Astrocyte (in vitro differentiated cells and primary cell): ENCODE data around the gene SLIT3. TPM values are rescaled to one million over a fixed set of nuclear protein-coding genes. Genes with fewer than 3 reads are reported as not detected.

Experiments
- DNase-seq: peaks from one replicate; pipeline ENCODE4 v3.0.0-alpha.2; 2010; ENCODE audit warnings: low read depth
- FAIRE-seq: peaks from 2 replicates; lab custom pipeline; 2011; peaks lifted over from hg19 to GRCh38; lab: Jason Lieb, UNC
- H2AFZ ChIP-seq: 2 replicates; pipeline ENCODE4 v1.6.0; 2012; ENCODE audit warnings: low read depth, low read length, inconsistent platforms
- H3K27ac ChIP-seq: 2 replicates; pipeline ENCODE4 v1.5.1; 2011; ENCODE audit warnings: low read depth, low read length, inconsistent platforms
- H3K27me3 ChIP-seq: 2 replicates; pipeline ENCODE4 v1.6.0; 2011; ENCODE audit warnings: low read length, inconsistent platforms; ENCODE audit not compliant: insufficient read depth
- H3K36me3 ChIP-seq: 2 replicates; pipeline ENCODE4 v1.5.1; 2011; ENCODE audit warnings: low read length, inconsistent platforms; ENCODE audit not compliant: insufficient read depth
- H3K4me1 ChIP-seq: 2 replicates; pipeline ENCODE4 v1.5.1; 2011; ENCODE audit warnings: low read length, inconsistent platforms; ENCODE audit not compliant: insufficient read depth
- H3K4me2 ChIP-seq: 2 replicates; pipeline ENCODE4 v1.6.0; 2012; ENCODE audit warnings: low read length, inconsistent platforms
- H3K4me3 ChIP-seq: 2 replicates; pipeline ENCODE4 v1.5.1; 2011; ENCODE audit warnings: low read depth, mild to moderate bottlenecking, low read length, inconsistent platforms; ENCODE audit not compliant: insufficient read depth
- H3K79me2 ChIP-seq: 2 replicates; pipeline ENCODE4 v1.6.0; 2012; ENCODE audit warnings: mild to moderate bottlenecking, low read length, inconsistent platforms; ENCODE audit not compliant: insufficient read depth
- H3K9ac ChIP-seq: 2 replicates; pipeline ENCODE4 v1.6.0; 2012; ENCODE audit warnings: mild to moderate bottlenecking, low read length, inconsistent platforms
- H3K9me3 ChIP-seq: 2 replicates; pipeline ENCODE4 v1.5.1; 2012; ENCODE audit warnings: low read depth, mild to moderate bottlenecking, low read length, inconsistent platforms; ENCODE audit not compliant: insufficient read depth
- H4K20me1 ChIP-seq: 2 replicates; pipeline ENCODE4 v1.6.0; 2012; ENCODE audit warnings: low read length, inconsistent platforms; ENCODE audit not compliant: insufficient read depth
- H3K27ac Mint-ChIP-seq: one replicate; pipeline ENCODE4 v1.8.0; 2021; ENCODE audit warnings: mild to moderate bottlenecking, mixed read lengths; ENCODE audit not compliant: unreplicated experiment
- H3K27me3 Mint-ChIP-seq: one replicate; pipeline ENCODE4 v1.8.0; 2021; ENCODE audit warnings: low read depth, mixed read lengths; ENCODE audit not compliant: unreplicated experiment
- H3K36me3 Mint-ChIP-seq: one replicate; pipeline ENCODE4 v1.8.0; 2021; ENCODE audit warnings: low read depth, mixed read lengths; ENCODE audit not compliant: unreplicated experiment
- H3K4me1 Mint-ChIP-seq: one replicate; pipeline ENCODE4 v1.8.0; 2021; ENCODE audit warnings: low read depth, mixed read lengths; ENCODE audit not compliant: unreplicated experiment
- H3K4me3 Mint-ChIP-seq: one replicate; pipeline ENCODE4 v1.8.0; 2021; ENCODE audit warnings: mild to moderate bottlenecking, moderate library complexity, mixed read lengths; ENCODE audit not compliant: unreplicated experiment
- H3K9me3 Mint-ChIP-seq: one replicate; pipeline ENCODE4 v1.8.0; 2021; ENCODE audit warnings: mild to moderate bottlenecking, mixed read lengths; ENCODE audit not compliant: unreplicated experiment
- CTCF ChIP-seq: IDR thresholded peaks from 2 replicates; pipeline ENCODE4 v1.5.1; 2011; ENCODE audit warnings: low read depth, mild to moderate bottlenecking, inconsistent platforms, low read length, moderate library complexity; ENCODE audit not compliant: insufficient read depth
- EZH2 ChIP-seq: IDR thresholded peaks from 2 replicates; pipeline ENCODE4 v1.6.1; 2012; ENCODE audit warnings: mild to moderate bottlenecking, low read length, inconsistent platforms; ENCODE audit not compliant: insufficient read depth
- total RNA-seq: library from RNA; stranded (reverse); gene quantifications from 2 replicates; pipeline ENCODE4 v1.2.1, GENCODE V29; 2021

SLIT3 gene
- total RNA-seq, 1 donor from 2014 or later = 20.7 TPM

GRCh38 chr5:168969326-168969886 lies 331.5 kb downstream of the SLIT3 start:
- Mint-ChIP-seq H3K4me1 (peaks cover 4% of the 10 kb centered on the region), H3K27ac (no peak overlapping the region)
- no peaks in the 10 kb centered on the region for H3K9me3 ChIP-seq

GRCh38 chr5:168967882-168968620 lies 332.9 kb downstream of the SLIT3 start:
- H3K27ac Mint-ChIP-seq = no peak overlapping the region
- no peaks in the 10 kb centered on the region for H3K9me3 ChIP-seq
- no peaks in the 10 kb centered on the region for H3K27me3 ChIP-seq
- H3K36me3 Mint-ChIP-seq = peaks cover 3% of the 10 kb centered on the region
- FAIRE-seq (no peak), DNase-seq (no peak)
- H4K20me1 ChIP-seq = no peaks in the 10 kb centered on the region
- no peak overlapping the region for H3K4me2 ChIP-seq
- H3K4me3 ChIP-seq = no peak overlapping the region
- TF ChIP-seq EZH2 (no peak), CTCF (no peak)
- peaks cover 2% of the 10 kb centered on the region for H3K9me3 Mint-ChIP-seq
- H3K36me3 ChIP-seq = no peaks in the 10 kb centered on the region
- H3K27ac ChIP-seq = no peak overlapping the region
- no peaks in the 10 kb centered on the region for H3K4me1 ChIP-seq
- no peak overlapping the region for H3K4me3 Mint-ChIP-seq
- H3K4me1 Mint-ChIP-seq = no peaks in the 10 kb centered on the region
- peaks cover 15% of the 10 kb centered on the region for H3K27me3 Mint-ChIP-seq
- no peak overlapping the region for H2AFZ ChIP-seq
- H3K9ac ChIP-seq = no peak overlapping the region
- H3K79me2 ChIP-seq = no peaks in the 10 kb centered on the region

More at GRCh38 chr5:168969326-168969886, 331.5 kb downstream of the SLIT3 start:
- peaks cover 15% of the 10 kb centered on the region for H3K27me3 Mint-ChIP-seq
- H3K4me1 ChIP-seq = peaks cover 4% of the 10 kb centered on the region
- H3K36me3 ChIP-seq = no peaks in the 10 kb centered on the region
- peaks cover 3% of the 10 kb centered on the region for H3K36me3 Mint-ChIP-seq
- no peak overlapping the region for H2AFZ ChIP-seq
- peaks cover 2% of the 10 kb centered on the region for H3K9me3 Mint-ChIP-seq
- no peak overlapping the region for H3K4me2 ChIP-seq
- H4K20me1 ChIP-seq = no peaks in the 10 kb centered on the region
- TF ChIP-seq CTCF (no peak), EZH2 (no peak)
- H3K27me3 ChIP-seq = no peaks in the 10 kb centered on the region
- no peaks in the 10 kb centered on the region for H3K79me2 ChIP-seq
- no peak overlapping the region for H3K27ac ChIP-seq
- FAIRE-seq = no peak
- H3K4me3 Mint-ChIP-seq = no peak overlapping the region
- DNase-seq = no peak
- no peak overlapping the region for H3K9ac ChIP-seq
- H3K4me3 ChIP-seq = no peak overlapping the region

- H3K9me3 Mint-ChIP-seq = peaks cover 2% of the 10 kb centered on the region
- no peak for FAIRE-seq
Measured at GRCh38 chr5:168965638-168966037, 335.3 kb downstream of the SLIT3 start.

More at GRCh38 chr5:168965638-168966037, 335.3 kb downstream of the SLIT3 start:
- no peaks in the 10 kb centered on the region for H3K9me3 ChIP-seq
- H4K20me1 ChIP-seq = no peaks in the 10 kb centered on the region
- no peak for TF ChIP-seq CTCF
- TF ChIP-seq EZH2 = no peak
- H3K4me1 ChIP-seq = no peaks in the 10 kb centered on the region
- H3K27ac ChIP-seq = no peak overlapping the region
- H3K4me1 Mint-ChIP-seq = no peaks in the 10 kb centered on the region
- H3K4me2 ChIP-seq = no peak overlapping the region
- no peaks in the 10 kb centered on the region for H3K79me2 ChIP-seq
- H3K4me3 ChIP-seq = no peak overlapping the region
- peaks cover 12% of the 10 kb centered on the region for H3K27me3 Mint-ChIP-seq
- no peaks in the 10 kb centered on the region for H3K27me3 ChIP-seq
- DNase-seq = no peak
- H3K36me3 ChIP-seq = no peaks in the 10 kb centered on the region
- no peak overlapping the region for H3K9ac ChIP-seq
- no peak overlapping the region for H2AFZ ChIP-seq
- no peak overlapping the region for H3K27ac Mint-ChIP-seq
- H3K4me3 Mint-ChIP-seq = no peak overlapping the region
- no peaks in the 10 kb centered on the region for H3K36me3 Mint-ChIP-seq
